ENCODE measurements around the gene SYS1. TPM values are rescaled to one million over a fixed set of nuclear protein-coding genes. Genes with fewer than 3 reads are reported as not detected.

The SYS1 gene
- 26.4 and 43.4 TPM in 2 replicates for total RNA-seq

DNA sequence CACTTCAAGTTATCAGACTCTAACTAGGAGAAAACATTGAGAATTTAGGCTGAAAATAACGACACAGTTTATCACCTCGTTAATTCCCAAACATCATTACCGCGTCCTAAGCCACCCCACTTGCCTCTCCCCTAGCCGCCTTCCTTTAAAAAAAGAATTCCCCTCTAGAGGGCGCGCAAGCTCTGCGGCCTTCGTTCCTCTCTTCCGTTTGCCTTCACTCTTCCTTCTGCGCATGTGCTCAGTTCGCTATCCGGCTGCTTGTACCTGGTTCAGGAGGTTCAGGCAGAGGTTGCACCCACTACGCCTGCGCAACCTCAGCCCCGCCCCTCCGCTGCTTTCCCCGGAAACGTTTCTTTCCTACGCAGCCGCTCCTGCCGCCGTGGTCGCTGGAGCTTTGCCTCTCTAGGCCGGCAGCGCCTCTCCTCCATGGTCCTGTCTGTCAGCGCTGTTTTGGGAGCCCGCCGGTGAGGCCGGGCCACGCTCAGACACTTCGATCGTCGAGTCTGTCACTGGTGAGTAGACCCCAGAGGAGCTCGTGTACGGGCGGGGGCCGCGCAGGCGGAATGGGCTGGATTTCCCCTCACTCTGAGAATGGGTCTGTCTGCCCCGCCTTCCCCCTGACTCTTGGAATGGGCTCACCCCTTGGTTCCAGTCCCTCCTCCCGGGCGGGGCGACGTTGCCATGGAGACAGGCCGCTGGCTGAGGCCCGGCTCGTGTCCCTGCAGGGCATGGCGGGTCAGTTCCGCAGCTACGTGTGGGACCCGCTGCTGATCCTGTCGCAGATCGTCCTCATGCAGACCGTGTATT is at the start of gene SYS1:
Gene SYS1, plus strand, starts transcription at position 353 of the 807 bp plus-strand sequence. Its CDS starts 376 bp downstream, at position 729.

GRCh38 chr20:45347936-45348778 is 14.8 kb upstream of the SYS1 start, which contains the start of gene SDC4:
Gene SDC4 (minus strand): TSS chr20:45348424. CDS start chr20:45348384, 40 bp downstream.

DNA sequence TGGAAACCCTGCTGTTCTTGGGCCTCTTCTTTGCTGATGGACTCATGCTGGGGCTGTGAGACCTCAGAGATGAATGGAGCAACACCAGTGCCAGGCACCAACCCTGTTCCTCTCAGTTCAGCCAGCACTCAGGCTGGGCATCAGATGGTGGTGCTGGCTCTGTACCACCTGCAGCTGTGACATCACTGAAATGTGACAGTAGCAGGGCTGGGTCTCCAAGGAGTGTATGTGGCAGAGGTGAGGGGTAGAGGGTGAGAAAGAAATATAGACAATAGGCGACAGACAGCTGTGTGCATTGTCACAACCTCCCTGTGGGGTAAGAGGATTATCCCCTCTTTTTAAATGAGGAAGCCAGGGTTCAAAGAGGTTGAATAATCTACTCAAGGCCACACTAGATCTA is 15.2 kb downstream of the SYS1 start, which contains the start of gene TP53TG5:
Gene TP53TG5, minus strand, starts transcription at position 135 of the 400 bp plus-strand sequence. Its CDS starts 89 bp downstream, at position 46.

GRCh38 chr20:45407783-45408645 is 45.1 kb downstream of the SYS1 start, which contains the start of gene DBNDD2:
Gene DBNDD2 (plus strand): TSS chr20:45408289. CDS start chr20:45408468, 179 bp downstream.

GRCh38 chr20:45415822-45416637 is 53.1 kb downstream of the SYS1 start, which contains the start of gene PIGT:
Gene PIGT (plus strand): TSS chr20:45416141. CDS start chr20:45416157, 16 bp downstream.

Other genes with a start within 250 kb of the SYS1 start
- gene WFDC5, start 248.0 kb upstream of the SYS1 start, total RNA-seq: not detected in 2 replicates
- not detected in 2 replicates for gene WFDC12, start 238.7 kb upstream of the SYS1 start, total RNA-seq
- 4.5 TPM in 1 of 2 replicates, not detected in the other for gene PI3, start 188.3 kb upstream of the SYS1 start, total RNA-seq
- not detected in 2 replicates for gene SEMG1, start 156.1 kb upstream of the SYS1 start, total RNA-seq
- gene SEMG2, start 141.8 kb upstream of the SYS1 start, total RNA-seq: not detected in 2 replicates
- not detected in 2 replicates for gene SLPI, start 108.6 kb upstream of the SYS1 start, total RNA-seq
- gene RBPJL, start 56.3 kb upstream of the SYS1 start, total RNA-seq: not detected in 2 replicates
- not detected in 2 replicates for gene MATN4, start 54.9 kb upstream of the SYS1 start, total RNA-seq
- 43.5 and 50.7 TPM in 2 replicates for gene SDC4, start 14.7 kb upstream of the SYS1 start, total RNA-seq
- gene TP53TG5, start 15.2 kb downstream of the SYS1 start, total RNA-seq: not detected in 2 replicates
- gene DBNDD2, start 45.1 kb downstream of the SYS1 start, total RNA-seq: 7.9 and 10.1 TPM in 2 replicates
- 91.3 and 93.3 TPM in 2 replicates for gene PIGT, start 53.0 kb downstream of the SYS1 start, total RNA-seq
- not detected in 2 replicates for gene WFDC2, start 106.6 kb downstream of the SYS1 start, total RNA-seq
- not detected in 2 replicates for gene SPINT3, start 152.5 kb downstream of the SYS1 start, total RNA-seq
- not detected in 2 replicates for gene WFDC6, start 176.3 kb downstream of the SYS1 start, total RNA-seq
- not detected in 2 replicates for gene EPPIN, start 184.2 kb downstream of the SYS1 start, total RNA-seq
- gene WFDC8, start 216.1 kb downstream of the SYS1 start, total RNA-seq: not detected in 2 replicates